K562 (cell line): ENCODE results near the gene BPHL. TPM values are rescaled to one million over a fixed set of nuclear protein-coding genes. Genes with fewer than 3 reads are reported as not detected.

Experiments used
- E2F1 ChIP-seq: sonication (generic); formaldehyde crosslinking; IDR thresholded peaks from 2 replicates; pipeline ENCODE4 v1.8.1; 2023; ENCODE audit warnings: mild to moderate bottlenecking, missing genetic modification reagents, moderate library complexity
- GATAD2B ChIP-seq: fragments of 450-650 bp; IDR thresholded peaks from 2 replicates; pipeline ENCODE4 v1.6.1; 2017; ENCODE audit warnings: mild to moderate bottlenecking, borderline replicate concordance
- POLR2AphosphoS5 ChIP-seq: IDR thresholded peaks from 2 replicates; pipeline ENCODE4 v1.6.1; 2011; ENCODE audit warnings: mild to moderate bottlenecking, low read depth, low read length, moderate library complexity; ENCODE audit not compliant: control insufficient read depth, insufficient read depth
- SPI1 ChIP-seq: IDR thresholded peaks from 2 replicates; pipeline ENCODE4 v1.6.1; 2011; ENCODE audit warnings: low read depth, low read length, control low read depth, borderline replicate concordance
- ZBED1 ChIP-seq: IDR thresholded peaks from 2 replicates; pipeline ENCODE4 v1.6.1; 2014
- ZBTB11 ChIP-seq, 3 experiments: fragments of 200-800 bp in 1 of 3; fragments of 250-450 bp in 1 of 3; fragments of 450-650 bp in 1 of 3; sonication (Bioruptor Pico) in 1 of 3; sonication (Bioruptor generic) in 1 of 3; formaldehyde crosslinking in 1 of 3; IDR thresholded peaks; 2 replicates each; pipeline versions ENCODE4 v1.6.1 to v1.8.0; 2016 to 2022; ENCODE audit warnings: mild to moderate bottlenecking in 2 of 3, missing genetic modification characterization in 2 of 3, missing compliant biosample characterization in 1 of 3, moderate library complexity in 1 of 3
- ZNF224 ChIP-seq: sonication (generic); formaldehyde crosslinking; IDR thresholded peaks from 2 replicates; pipeline ENCODE4 v1.8.0; 2022; ENCODE audit warnings: mild to moderate bottlenecking, missing genetic modification reagents
- ZNF639 ChIP-seq, 2 experiments: fragments of 200-800 bp in 1 of 2; sonication (Bioruptor generic) in 1 of 2; sonication (generic) in 1 of 2; formaldehyde crosslinking in 1 of 2; IDR thresholded peaks in 1 of 2; conservative IDR thresholded peaks in 1 of 2; 2 replicates each; pipeline versions ENCODE4 v1.5.0 to v1.6.1; 2016 to 2020; ENCODE audit warnings: missing compliant biosample characterization in 1 of 2, missing genetic modification characterization in 1 of 2, missing genetic modification reagents in 1 of 2
- polyA plus RNA-seq, 8 experiments: library from polyadenylated mRNA; depleted of rRNA in 4 of 8; stranded (reverse) in 5 of 8; unstranded in 3 of 8; fragments of >200 nt; fragmentation: Nextera tagmentation in 2 of 8; fragmentation: Illumina TruSeq in 1 of 8; extraction: Ambion mirVana in 2 of 8; extraction: Trizol in 1 of 8; gene quantifications; 2 replicates each; pipeline versions ENCODE4 v1.2.1 to v1.2.3, GENCODE V29; 2011 to 2014; ENCODE audit warnings: inconsistent platforms in 1 of 8, missing spikeins in 1 of 8
- total RNA-seq, 7 experiments: library from RNA; depleted of rRNA in 6 of 7; stranded (reverse); fragments of >200 nt in 6 of 7; fragmentation: Illumina TruSeq in 2 of 7; extraction: Trizol in 2 of 7; gene quantifications; 2 replicates each; pipeline versions ENCODE4 v1.2.1 to v1.2.3, GENCODE V29; 2011 to 2021; ENCODE audit warnings: low replicate concordance in 1 of 7

BPHL gene
- total and polyA plus RNA-seq, 9 of the 15 experiments (the other 6 are each of a cell fraction or from before 2014, with no cell fraction given), result 3.5 to 17.4 (median 8.2) TPM

- TF ChIP-seq E2F1 (CRISPR knock-in tag) (no peak), ZBTB11 (CRISPR knock-in tag; IDR thresholded peaks at IDR 0.05) (0 out of 6 replicates have a peak, but pooled peaks of 1 of the 3 experiments have one; percentile 50), POLR2AphosphoS5 (peak; percentile 10; the same call in 1 of the 2 replicates), SPI1 (no peak), GATAD2B (no peak), ZNF224 (CRISPR knock-in tag) (no peak), ZBED1 (no peak), ZNF639 (CRISPR knock-in tag; conservative IDR thresholded peaks at IDR 0.05 in 1 of 2, IDR thresholded peaks at IDR 0.05 in 1 of 2) (peak in 1 of 2 experiments; percentile 29; a peak in 2 of 4 replicates)
- TF ChIP-seq, all 486 proteins: peak for 39
These were observed 44.7 kb downstream of the BPHL start (continued) for GRCh38 chr6:3163248-3163594.
